Measurements from ENCODE around the gene ACADM.
"Not testable (repeated sequence)": the region's sequence is repeated elsewhere in the genome, so short reads cannot be mapped to it uniquely, and the experiment has no call there.

Gene ACADM

GRCh38 chr1:75742047-75742625, 17.6 kb downstream of the ACADM start:
- DNase-seq, result no peak

- no peak for DNase-seq
These were observed 20.8 kb downstream of the ACADM start for GRCh38 chr1:75745276-75745675.

- DNase-seq, result not testable (repeated sequence)
These were observed 32.7 kb downstream of the ACADM start for GRCh38 chr1:75757210-75757609.

- DNase-seq, result not testable (repeated sequence)
These were observed 34.0 kb downstream of the ACADM start for GRCh38 chr1:75758543-75758942.

- DNase-seq, result no peak
These were observed 39.6 kb downstream of the ACADM start for GRCh38 chr1:75764057-75764655.

GRCh38 chr1:75765697-75766355, 41.3 kb downstream of the ACADM start:
- no peak for DNase-seq

GRCh38 chr1:75768016-75768415, 43.5 kb downstream of the ACADM start:
- DNase-seq, result no peak

GRCh38 chr1:75770761-75771160, 46.3 kb downstream of the ACADM start:
- no peak for DNase-seq

GRCh38 chr1:75771978-75772377, 47.5 kb downstream of the ACADM start:
- DNase-seq, result no peak

GRCh38 chr1:75777812-75778211, 53.3 kb downstream of the ACADM start:
- not testable (repeated sequence) for DNase-seq

- not testable (repeated sequence) for DNase-seq
These were observed 54.2 kb downstream of the ACADM start for GRCh38 chr1:75778694-75779093.

GRCh38 chr1:75780183-75780582, 55.7 kb downstream of the ACADM start:
- not testable (repeated sequence) for DNase-seq

- DNase-seq, result not testable (repeated sequence)
These were observed 59.4 kb downstream of the ACADM start for GRCh38 chr1:75783920-75784319.

- DNase-seq, result no peak
These were observed 60.9 kb downstream of the ACADM start for GRCh38 chr1:75785320-75785982.

GRCh38 chr1:75785983-75786853, 61.7 kb downstream of the ACADM start, which contains the start of gene RABGGTB:
TSS of gene RABGGTB (plus strand) at chr1:75786256. CDS start at chr1:75786272, 16 bp downstream.
- peak; percentile 84 for DNase-seq

- DNase-seq, result no peak
These were observed 62.5 kb downstream of the ACADM start for GRCh38 chr1:75786901-75787493.

GRCh38 chr1:75787524-75787923, 63.0 kb downstream of the ACADM start:
- DNase-seq, result no peak

GRCh38 chr1:75789988-75790387, 65.5 kb downstream of the ACADM start:
- no peak for DNase-seq

GRCh38 chr1:75791022-75791421, 66.5 kb downstream of the ACADM start:
- no peak for DNase-seq

GRCh38 chr1:75792091-75792490, 67.6 kb downstream of the ACADM start:
- no peak for DNase-seq

- DNase-seq, result no peak
These were observed 69.9 kb downstream of the ACADM start for GRCh38 chr1:75794382-75794781.

GRCh38 chr1:75795703-75796193, 71.2 kb downstream of the ACADM start:
- no peak for DNase-seq

Data from effector CD8-positive, alpha-beta T cell (primary cell).